ENCODE data around the gene DDX60. TPM values are rescaled to one million over a fixed set of nuclear protein-coding genes. Genes with fewer than 3 reads are reported as not detected.
A peak's percentile ranks its signal among the peaks of the same experiment; 100 is the strongest.

The DDX60 gene
- total RNA-seq, 2 donors from 2014 or later = 4.0 to 4.7 TPM

DNA sequence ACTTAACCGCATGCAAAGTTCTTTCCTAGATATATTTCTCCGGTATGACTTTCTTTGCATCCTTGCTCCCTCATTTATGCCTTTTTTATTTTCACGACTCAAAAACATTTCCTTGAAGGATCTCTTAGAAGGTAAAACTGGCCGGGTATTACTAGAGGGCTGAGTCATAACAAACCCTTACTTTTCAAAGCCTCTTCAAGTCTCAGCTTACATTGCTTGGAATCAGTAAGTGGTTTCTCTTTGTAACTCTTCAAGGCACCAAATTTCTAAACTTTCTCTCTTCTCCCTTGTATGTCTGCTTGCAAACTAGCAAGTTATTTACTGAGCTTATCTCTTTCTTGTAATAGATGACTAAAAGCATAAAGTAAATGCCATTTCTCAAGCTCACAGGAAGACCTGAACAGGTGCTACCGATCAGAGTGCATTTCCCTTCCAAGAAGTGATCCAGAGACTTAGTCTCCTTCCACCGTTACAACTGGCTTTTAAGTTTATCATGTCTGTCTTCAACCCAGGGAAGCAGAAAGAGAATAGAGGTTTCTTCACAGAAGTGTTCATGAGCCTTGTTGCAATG lies 150.8 kb downstream of the DDX60 start:
- ATAC-seq (peak; percentile 43), DNase-seq (no peak)
- H3K4me1 ChIP-seq = peaks cover 50% of the 10 kb centered on the region
- 42 to 44% methylated on average over 6 of the region's 6 CpGs for WGBS, 2 donors
- H3K27ac ChIP-seq = peak overlapping the region; percentile 17 to 76 (median 54)
- no peak overlapping the region for H3K4me3 ChIP-seq
- TF ChIP-seq, protein P1, sequence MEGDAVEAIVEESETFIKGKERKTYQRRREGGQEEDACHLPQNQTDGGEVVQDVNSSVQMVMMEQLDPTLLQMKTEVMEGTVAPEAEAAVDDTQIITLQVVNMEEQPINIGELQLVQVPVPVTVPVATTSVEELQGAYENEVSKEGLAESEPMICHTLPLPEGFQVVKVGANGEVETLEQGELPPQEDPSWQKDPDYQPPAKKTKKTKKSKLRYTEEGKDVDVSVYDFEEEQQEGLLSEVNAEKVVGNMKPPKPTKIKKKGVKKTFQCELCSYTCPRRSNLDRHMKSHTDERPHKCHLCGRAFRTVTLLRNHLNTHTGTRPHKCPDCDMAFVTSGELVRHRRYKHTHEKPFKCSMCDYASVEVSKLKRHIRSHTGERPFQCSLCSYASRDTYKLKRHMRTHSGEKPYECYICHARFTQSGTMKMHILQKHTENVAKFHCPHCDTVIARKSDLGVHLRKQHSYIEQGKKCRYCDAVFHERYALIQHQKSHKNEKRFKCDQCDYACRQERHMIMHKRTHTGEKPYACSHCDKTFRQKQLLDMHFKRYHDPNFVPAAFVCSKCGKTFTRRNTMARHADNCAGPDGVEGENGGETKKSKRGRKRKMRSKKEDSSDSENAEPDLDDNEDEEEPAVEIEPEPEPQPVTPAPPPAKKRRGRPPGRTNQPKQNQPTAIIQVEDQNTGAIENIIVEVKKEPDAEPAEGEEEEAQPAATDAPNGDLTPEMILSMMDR (IDR thresholded peaks at IDR 0.05) = no peak
- intact Hi-C loops (cut with DNase I) = no loop called here
- no peaks in the 10 kb centered on the region for H3K9me3 ChIP-seq
- H3K36me3 ChIP-seq (replicated peaks in 1 of 2; ENCODE audit: insufficient read depth in 1 of 2, low read depth in 2 of 2) = no peaks in the 10 kb centered on the region
- no peaks in the 10 kb centered on the region for H3K27me3 ChIP-seq

Other genes with a start within 250 kb of the DDX60 start
- gene ANXA10, start 226.2 kb downstream of the DDX60 start, total RNA-seq = 10 to 100 TPM in 1 of 2 donors, not detected in 1; 14.0 TPM
- 10 to 100 TPM; 13.2 to 18.7 TPM for gene DDX60L, start 161.7 kb upstream of the DDX60 start, total RNA-seq
- gene PALLD, start 178.3 kb upstream of the DDX60 start, total RNA-seq = 10 to 100 TPM; 46.8 to 52.4 TPM